Thyroid gland (tissue), 4 donors: ENCODE data around the gene MBNL2.

Source experiments
- CTCF ChIP-seq, 6 experiments: fragments of 200-600 bp in 3 of 6; fragments of 450-650 bp in 3 of 6; sonication (generic) in 3 of 6; IDR thresholded peaks; one replicate each; pipeline ENCODE4 v1.5.1; 2016 to 2019; ENCODE audit warnings: antibody characterized with exemption in 6 of 6, mild to moderate bottlenecking in 2 of 6, inconsistent platforms in 1 of 6, moderate library complexity in 1 of 6
- POLR2A ChIP-seq, 2 donors: fragments of 450-650 bp; IDR thresholded peaks; one replicate each; pipeline ENCODE4 v1.6.1; 2017; ENCODE audit warnings: antibody characterized with exemption in 2 of 2, mild to moderate bottlenecking in 2 of 2, moderate library complexity in 1 of 2

DNA sequence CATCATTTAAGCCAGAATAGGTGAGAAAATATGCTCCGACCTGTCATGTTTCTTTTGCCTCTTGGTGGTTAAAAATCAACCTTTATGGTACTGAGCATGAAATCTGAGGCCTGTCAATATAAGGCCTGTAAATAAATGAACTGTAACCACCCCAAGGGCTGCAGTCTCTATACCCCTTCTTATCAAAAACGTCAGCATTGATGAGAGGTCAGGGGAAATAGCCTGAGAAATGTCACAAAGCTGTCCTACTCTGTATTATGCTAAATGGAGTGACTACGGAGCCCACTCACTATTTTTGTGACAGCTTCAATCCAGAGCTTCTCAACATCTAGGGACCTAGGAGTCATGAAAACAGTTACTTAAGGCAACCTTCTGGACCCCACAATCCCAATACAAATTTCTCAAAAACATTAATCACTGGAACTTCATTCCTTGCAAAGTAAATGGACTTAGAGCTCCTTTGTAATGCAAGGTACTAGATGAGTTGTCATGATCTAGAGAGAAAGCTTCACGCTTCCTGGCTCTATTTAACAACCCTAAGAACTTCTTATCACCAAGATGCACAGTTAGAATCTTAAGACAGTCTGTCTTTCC is 209.1 kb downstream of the MBNL2 start:
- TF ChIP-seq CTCF (IDR thresholded peaks at IDR 0.05) = no peak
- no peak for TF ChIP-seq POLR2A (IDR thresholded peaks at IDR 0.05)
